SU-DHL-6 (cell line): ENCODE measurements around the gene POP4.

ENCODE experiments used
- EZH2phosphoT487 ChIP-seq: fragments of 200-600 bp; sonication (generic), shearing (Covaris generic); conservative IDR thresholded peaks from 2 replicates; pipeline ENCODE4 v1.6.1; 2018; ENCODE audit warnings: mild to moderate bottlenecking, antibody characterized with exemption, low read length, moderate library complexity, mixed read lengths
- TF ChIP-seq, protein P1 (sequence below): fragments of 200-600 bp; sonication (generic); IDR thresholded peaks from one replicate; pipeline ENCODE4 v1.5.1; 2017; ENCODE audit warnings: antibody characterized with exemption, mild to moderate bottlenecking, low read length, moderate library complexity; ENCODE audit not compliant: insufficient read depth, poor library complexity, severe bottlenecking

DNA sequence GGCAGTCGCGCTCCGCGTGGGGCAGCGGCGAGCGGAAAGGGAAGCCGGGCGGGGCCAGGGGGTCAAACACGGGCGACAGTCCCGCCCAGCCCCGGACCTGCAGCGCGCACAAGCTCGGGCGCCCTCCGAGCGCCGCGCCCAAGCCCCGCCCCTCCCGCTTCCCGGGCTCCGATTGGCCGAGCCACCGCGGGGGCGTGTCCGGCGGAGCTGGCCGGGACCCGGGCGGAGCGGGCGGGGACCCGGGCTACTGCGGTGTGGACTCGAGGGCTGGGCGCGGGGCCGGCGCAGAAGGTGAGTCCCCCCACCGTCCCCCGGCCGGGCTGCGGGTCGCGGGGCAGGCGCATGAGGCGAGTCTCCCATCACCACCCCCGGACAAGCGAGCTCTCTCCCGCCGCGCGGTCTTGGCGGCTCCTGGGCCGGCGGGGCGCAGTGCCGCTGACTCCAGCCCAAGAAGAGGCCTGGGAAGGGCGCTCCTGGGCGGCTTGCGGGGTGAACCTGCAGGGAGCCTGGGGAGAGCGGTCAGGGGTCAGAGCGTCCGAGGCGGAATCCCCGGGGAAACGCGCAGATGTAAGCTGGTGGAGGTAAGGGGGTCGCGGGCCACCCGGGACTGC is 59.2 kb downstream of the POP4 start, which contains the start of gene PLEKHF1:
- TF ChIP-seq, protein P1, sequence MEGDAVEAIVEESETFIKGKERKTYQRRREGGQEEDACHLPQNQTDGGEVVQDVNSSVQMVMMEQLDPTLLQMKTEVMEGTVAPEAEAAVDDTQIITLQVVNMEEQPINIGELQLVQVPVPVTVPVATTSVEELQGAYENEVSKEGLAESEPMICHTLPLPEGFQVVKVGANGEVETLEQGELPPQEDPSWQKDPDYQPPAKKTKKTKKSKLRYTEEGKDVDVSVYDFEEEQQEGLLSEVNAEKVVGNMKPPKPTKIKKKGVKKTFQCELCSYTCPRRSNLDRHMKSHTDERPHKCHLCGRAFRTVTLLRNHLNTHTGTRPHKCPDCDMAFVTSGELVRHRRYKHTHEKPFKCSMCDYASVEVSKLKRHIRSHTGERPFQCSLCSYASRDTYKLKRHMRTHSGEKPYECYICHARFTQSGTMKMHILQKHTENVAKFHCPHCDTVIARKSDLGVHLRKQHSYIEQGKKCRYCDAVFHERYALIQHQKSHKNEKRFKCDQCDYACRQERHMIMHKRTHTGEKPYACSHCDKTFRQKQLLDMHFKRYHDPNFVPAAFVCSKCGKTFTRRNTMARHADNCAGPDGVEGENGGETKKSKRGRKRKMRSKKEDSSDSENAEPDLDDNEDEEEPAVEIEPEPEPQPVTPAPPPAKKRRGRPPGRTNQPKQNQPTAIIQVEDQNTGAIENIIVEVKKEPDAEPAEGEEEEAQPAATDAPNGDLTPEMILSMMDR, result no peak
- no peak for TF ChIP-seq EZH2phosphoT487
